Ishikawa (cell line): ENCODE results near the gene CHIA.

Source experiments
- CEBPB ChIP-seq: IDR thresholded peaks from 2 replicates; pipeline ENCODE4 v1.6.1; 2012
- CREB1 ChIP-seq: IDR thresholded peaks from 2 replicates; pipeline ENCODE4 v1.6.1; 2012; ENCODE audit warnings: low read depth
- EGR1 ChIP-seq: IDR thresholded peaks from 2 replicates; pipeline ENCODE4 v1.6.1; 2012
- EP300 ChIP-seq: IDR thresholded peaks from 2 replicates; pipeline ENCODE4 v1.6.1; 2012; ENCODE audit warnings: borderline replicate concordance
- MAX ChIP-seq: IDR thresholded peaks from 2 replicates; pipeline ENCODE4 v1.6.1; 2012
- NFIC ChIP-seq: IDR thresholded peaks from 2 replicates; pipeline ENCODE4 v1.6.1; 2012
- RAD21 ChIP-seq: IDR thresholded peaks from 2 replicates; pipeline ENCODE4 v1.6.1; 2012; ENCODE audit warnings: low read depth
- TAF1 ChIP-seq: IDR thresholded peaks from 2 replicates; pipeline ENCODE4 v1.6.1; 2012; ENCODE audit warnings: low read depth, mild to moderate bottlenecking
- TCF12 ChIP-seq: IDR thresholded peaks from 2 replicates; pipeline ENCODE4 v1.6.1; 2012; ENCODE audit warnings: low read depth
- TEAD4 ChIP-seq: IDR thresholded peaks from 2 replicates; pipeline ENCODE4 v1.6.1; 2012
- USF1 ChIP-seq: IDR thresholded peaks from 2 replicates; pipeline ENCODE4 v1.6.1; 2012
- YY1 ChIP-seq: IDR thresholded peaks from 2 replicates; pipeline ENCODE4 v1.6.1; 2012; ENCODE audit warnings: low read depth
- ZBTB7A ChIP-seq: IDR thresholded peaks from 2 replicates; pipeline ENCODE4 v1.6.1; 2012; ENCODE audit warnings: low read depth

Gene CHIA

GRCh38 chr1:111369177-111369576 is 78.5 kb downstream of the CHIA start:
- no peak for TF ChIP-seq CREB1
- no peak for TF ChIP-seq CEBPB
- no peak for TF ChIP-seq TCF12
- TF ChIP-seq ZBTB7A = no peak
- TF ChIP-seq RAD21 = no peak
- no peak for TF ChIP-seq TAF1
- no peak for TF ChIP-seq MAX
- TF ChIP-seq USF1 = no peak
- no peak for TF ChIP-seq EGR1
- TF ChIP-seq YY1 = no peak

- TF ChIP-seq RAD21 = no peak
- no peak for TF ChIP-seq EGR1
- TF ChIP-seq NFIC = no peak
- no peak for TF ChIP-seq CEBPB
- TF ChIP-seq EP300 = no peak
- TF ChIP-seq MAX = no peak
- no peak for TF ChIP-seq TAF1
- TF ChIP-seq ZBTB7A = no peak
- no peak for TF ChIP-seq YY1
- no peak for TF ChIP-seq TCF12
- TF ChIP-seq USF1 = no peak
- no peak for TF ChIP-seq CREB1
- no peak for TF ChIP-seq TEAD4
These were observed 79.0 kb downstream of the CHIA start for GRCh38 chr1:111369645-111370044.
